Measurements from ENCODE around the gene CDK18. TPM values are rescaled to one million over a fixed set of nuclear protein-coding genes. Genes with fewer than 3 reads are reported as not detected.

CDK18 gene
- total and polyA plus RNA-seq, 12 donors: 41.4 to 199 (median 159) TPM

GRCh38 chr1:205510308-205510950 lies 6.0 kb downstream of the CDK18 start:
- DNase-seq: peak; percentile 55 to 68
- Histone ChIP-seq H3K4me1 (peaks cover 31 to 79% (median 62%) of the 10 kb centered on the region in 9 donors), H3K27ac (peak overlapping the region in 9 of 10 donors; percentile 20 to 94 (median 84)), H3K36me3 (no peaks in the 10 kb centered on the region), H3K9me3 (no peaks in the 10 kb centered on the region), H3K4me3 (no peak overlapping the region), H3K27me3 (peaks cover 0 to 2% (median 0%) of the 10 kb centered on the region in 7 donors)
- ATAC-seq: peak in 7 of 8 donors; percentile 10 to 55 (median 23)
- TF ChIP-seq CTCF (IDR thresholded peaks at IDR 0.05): no peak
- intact Hi-C loops (cut with DNase I): no loop called here
- WGBS, 2 donors: 54 to 59% methylated on average over 7 of the region's 7 CpGs

GRCh38 chr1:205510951-205511330 lies 6.5 kb downstream of the CDK18 start:
- H3K36me3 ChIP-seq: no peaks in the 10 kb centered on the region
- H3K4me3 ChIP-seq: no peak overlapping the region
- 60 to 76% methylated on average over 3 of the region's 3 CpGs for WGBS, 2 donors
- peaks cover 36 to 79% (median 64%) of the 10 kb centered on the region in 9 donors for H3K4me1 ChIP-seq
- intact Hi-C loops (cut with DNase I): no loop called here
- ATAC-seq (no peak), DNase-seq (no peak)
- no peak for TF ChIP-seq CTCF (IDR thresholded peaks at IDR 0.05)
- H3K27ac ChIP-seq: peak overlapping the region in 9 of 10 donors; percentile 3 to 94 (median 88)
- no peaks in the 10 kb centered on the region for H3K9me3 ChIP-seq
- no peaks in the 10 kb centered on the region for H3K27me3 ChIP-seq

DNA sequence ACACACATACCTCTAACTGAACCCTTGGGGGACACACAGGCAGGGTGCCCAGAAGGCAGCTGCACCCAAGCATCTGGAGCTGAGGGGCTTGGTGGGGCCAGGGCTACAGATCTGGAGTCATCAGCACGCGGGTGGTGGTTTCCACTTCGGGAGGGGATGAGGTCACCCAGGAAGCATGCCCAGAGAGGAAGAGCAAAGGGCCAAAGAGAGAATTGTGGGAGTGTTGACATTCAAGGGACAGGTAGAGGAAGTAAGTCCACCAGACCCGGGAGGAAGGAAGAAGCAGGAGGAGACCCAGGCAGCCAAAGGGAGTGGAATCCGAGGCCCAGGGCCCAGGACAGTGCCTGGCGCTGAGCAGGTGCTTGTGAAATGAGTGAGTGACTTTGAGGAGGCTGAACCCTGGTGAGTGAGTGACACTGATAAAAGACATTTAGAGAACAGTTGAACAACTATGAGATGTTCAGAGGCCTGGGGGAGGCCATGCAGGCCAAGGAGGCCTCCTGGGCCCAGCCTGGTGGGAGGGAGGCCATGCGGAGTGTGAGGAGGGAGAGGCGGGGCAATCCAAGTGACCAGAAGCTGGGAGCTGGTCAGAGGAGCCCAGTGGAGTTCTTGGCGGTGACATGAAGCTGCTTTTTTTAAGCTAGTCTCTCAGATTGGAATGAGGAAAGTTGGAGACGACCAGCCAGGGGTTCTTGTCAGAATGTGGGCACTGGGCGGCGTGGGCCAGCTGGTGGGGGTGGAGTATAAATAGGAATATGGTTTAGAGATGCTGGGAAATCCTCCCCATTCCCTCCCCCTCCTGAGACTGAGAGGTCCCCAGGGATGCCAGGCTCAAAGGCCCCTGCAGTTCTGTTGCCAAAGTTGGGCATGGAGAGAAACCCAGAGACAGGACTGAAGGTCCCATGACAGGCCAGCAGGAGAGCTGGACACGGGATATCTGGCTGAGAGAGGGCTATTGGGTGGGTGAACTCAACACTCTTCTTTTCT lies 7.9 kb downstream of the CDK18 start:
- 27 to 30% methylated on average over 13 of the region's 13 CpGs for WGBS, 2 donors
- TF ChIP-seq CTCF (IDR thresholded peaks at IDR 0.05): no peak
- Histone ChIP-seq H3K4me1 (peaks cover 47 to 80% (median 72%) of the 10 kb centered on the region in 9 donors), H3K36me3 (no peaks in the 10 kb centered on the region), H3K9me3 (no peaks in the 10 kb centered on the region), H3K27ac (peak overlapping the region; percentile 5 to 94 (median 87)), H3K4me3 (no peak overlapping the region), H3K27me3 (no peaks in the 10 kb centered on the region)
- DNase-seq (peak; percentile 55 to 65), ATAC-seq (peak; percentile 41 to 69 (median 57))
- intact Hi-C loops (cut with DNase I): no loop called here

GRCh38 chr1:205513774-205514173 lies 9.3 kb downstream of the CDK18 start:
- intact Hi-C loops (cut with DNase I): no loop called here
- Histone ChIP-seq H3K36me3 (no peaks in the 10 kb centered on the region), H3K9me3 (no peaks in the 10 kb centered on the region), H3K4me3 (no peak overlapping the region), H3K27me3 (no peaks in the 10 kb centered on the region), H3K4me1 (peaks cover 47 to 90% (median 86%) of the 10 kb centered on the region in 9 donors), H3K27ac (peak overlapping the region in 9 of 10 donors; percentile 66 to 94 (median 88))
- ATAC-seq (no peak), DNase-seq (no peak)
- WGBS, 2 donors: 79 to 80% methylated on average over 5 of the region's 5 CpGs
- no peak for TF ChIP-seq CTCF (IDR thresholded peaks at IDR 0.05)
